HCT116 (cell line): Measurements from ENCODE around the gene MOCS1. TPM values are rescaled to one million over a fixed set of nuclear protein-coding genes. Genes with fewer than 3 reads are reported as not detected.

Experiments used
- ATAC-seq: fragments of 200-7000 bp; cut with Tn5 transposase; 2 replicates; pipeline ENCODE4 v1.9.1; 2020; ENCODE audit warnings: mild to moderate bottlenecking, moderate library complexity
- BruUV-seq: library from RNA; stranded (reverse); fragments of 400-500 nt; replicated peaks from 2 replicates; lab custom pipeline; 2021; lab: Mats Ljungman, UMichigan
- CTCF ChIA-PET: fragments of 300-600 bp; sonication (Branson Sonifier 250); formaldehyde crosslinking; loops from one replicate; lab custom pipeline; 2021; ENCODE audit warnings: antibody characterized with exemption; lab: Charles Lee
- POLR2A ChIA-PET: fragments of 300-600, 350-600 bp; sonication (Branson Sonifier 250); formaldehyde crosslinking; loops from one replicate; lab custom pipeline; 2021; ENCODE audit warnings: antibody characterized with exemption; lab: Charles Lee
- RAD21 ChIA-PET, 2 experiments: fragments of 300-600 bp; sonication (Branson Sonifier 250); formaldehyde crosslinking; loops; one replicate each; lab custom pipeline; 2023; ENCODE audit warnings: low total read pairs in 2 of 2; ENCODE audit not compliant: uncharacterized antibody in 2 of 2, unreplicated experiment in 2 of 2, low non-redundant PET in 1 of 2; lab: Charles Lee
- DNase-seq: peaks from one replicate; pipeline ENCODE4 v3.0.0-alpha.2; 2010; ENCODE audit warnings: low read depth, low spot score
- H2AFZ ChIP-seq: fragments of 200-600 bp; shearing (Covaris generic), sonication (generic); 2 replicates; pipeline ENCODE4 v1.6.1; 2017; ENCODE audit warnings: low read depth, mixed run types, mixed read lengths, antibody characterized with exemption, low read length; ENCODE audit not compliant: poor library complexity, severe bottlenecking
- H3K27ac ChIP-seq: 2 replicates; pipeline ENCODE4 v1.5.1; 2012; ENCODE audit warnings: low read depth, low read length
- H3K27me3 ChIP-seq: fragments of 200-600 bp; sonication (generic); 2 replicates; pipeline ENCODE4 v1.6.1; 2016; ENCODE audit warnings: mixed run types, low read length, mixed read lengths; ENCODE audit not compliant: insufficient read depth
- H3K36me3 ChIP-seq, 2 experiments: fragments of 200-500 bp in 1 of 2; fragments of 200-600 bp in 1 of 2; sonication (Bioruptor generic) in 1 of 2; sonication (generic) in 1 of 2; 2 replicates each; pipeline versions ENCODE4 v1.5.1 to v1.6.1; 2014 to 2016; ENCODE audit warnings: low read length in 2 of 2, inconsistent platforms in 1 of 2, mixed read lengths in 1 of 2, mixed run types in 1 of 2; ENCODE audit not compliant: insufficient read depth in 2 of 2, control insufficient read depth in 1 of 2
- H3K4me1 ChIP-seq, 2 experiments: fragments of 200-600 bp in 1 of 2; sonication (generic) in 1 of 2; 2 replicates each; pipeline versions ENCODE4 v1.5.1 to v1.6.1; 2012 to 2017; ENCODE audit warnings: low read length in 2 of 2, inconsistent platforms in 1 of 2, mild to moderate bottlenecking in 1 of 2, mixed read lengths in 1 of 2, mixed run types in 1 of 2, moderate library complexity in 1 of 2; ENCODE audit not compliant: insufficient read depth in 2 of 2, control insufficient read depth in 1 of 2
- H3K4me2 ChIP-seq: fragments of 200-600 bp; sonication (generic); 2 replicates; pipeline ENCODE4 v1.6.1; 2017; ENCODE audit warnings: mixed run types, low read length, mixed read lengths
- H3K4me3 ChIP-seq, 2 experiments: fragments of 200-600 bp in 1 of 2; sonication (generic) in 1 of 2; replicated peaks in 1 of 2; 2 replicates each; pipeline ENCODE4 v1.5.1; 2011 to 2016; ENCODE audit warnings: low read length in 2 of 2, control low read depth in 1 of 2, low read depth in 1 of 2, mild to moderate bottlenecking in 1 of 2, mixed read lengths in 1 of 2, mixed run types in 1 of 2
- H3K79me2 ChIP-seq: fragments of 200-600 bp; sonication (generic); 2 replicates; pipeline ENCODE4 v1.6.1; 2017; ENCODE audit warnings: mild to moderate bottlenecking, mixed run types, low read length, moderate library complexity, mixed read lengths; ENCODE audit not compliant: insufficient read depth
- H3K9ac ChIP-seq: fragments of 200-600 bp; sonication (generic); 2 replicates; pipeline ENCODE4 v1.6.1; 2016; ENCODE audit warnings: low read length, mixed read lengths
- H3K9me2 ChIP-seq: fragments of 200-600 bp; sonication (generic), shearing (Covaris generic); 2 replicates; pipeline ENCODE4 v1.6.1; 2017; ENCODE audit warnings: mixed run types, mild to moderate bottlenecking, moderate library complexity; ENCODE audit not compliant: insufficient read depth
- H3K9me3 ChIP-seq, 2 experiments: fragments of 200-500 bp in 1 of 2; fragments of 200-600 bp in 1 of 2; sonication (Bioruptor generic) in 1 of 2; sonication (generic) in 1 of 2; 2 replicates each; pipeline ENCODE4 v1.6.1; 2014 to 2017; ENCODE audit warnings: low read length in 2 of 2, mixed read lengths in 2 of 2, inconsistent platforms in 1 of 2, low read depth in 1 of 2, mild to moderate bottlenecking in 1 of 2, mixed run types in 1 of 2, moderate library complexity in 1 of 2; ENCODE audit not compliant: control insufficient read depth in 1 of 2, insufficient read depth in 1 of 2
- H4K20me1 ChIP-seq: fragments of 200-600 bp; sonication (generic), shearing (Covaris generic); 2 replicates; pipeline ENCODE4 v1.6.1; 2017; ENCODE audit warnings: mixed run types, mild to moderate bottlenecking, moderate library complexity; ENCODE audit not compliant: insufficient read depth
- ATF3 ChIP-seq: IDR thresholded peaks from 2 replicates; pipeline ENCODE4 v1.6.1; 2012
- EGR1 ChIP-seq: IDR thresholded peaks from 2 replicates; pipeline ENCODE4 v1.6.1; 2012; ENCODE audit warnings: low read depth
- ELF1 ChIP-seq: IDR thresholded peaks from 2 replicates; pipeline ENCODE4 v1.6.1; 2012; ENCODE audit warnings: low read depth, borderline replicate concordance
- EZH2phosphoT487 ChIP-seq: fragments of 200-600 bp; IDR thresholded peaks from 2 replicates; pipeline ENCODE4 v1.6.1; 2018; ENCODE audit warnings: antibody characterized with exemption, borderline replicate concordance
- FOSL1 ChIP-seq: IDR thresholded peaks from 2 replicates; pipeline ENCODE4 v1.6.1; 2012; ENCODE audit warnings: low read depth
- MAX ChIP-seq: IDR thresholded peaks from 2 replicates; pipeline ENCODE4 v1.6.1; 2012
- REST ChIP-seq: IDR thresholded peaks from 2 replicates; pipeline ENCODE4 v1.6.1; 2012; ENCODE audit warnings: low read depth
- SRF ChIP-seq: IDR thresholded peaks from 2 replicates; pipeline ENCODE4 v1.6.1; 2012; ENCODE audit warnings: low read depth
- ZFX ChIP-seq: fragments of 450-650 bp; IDR thresholded peaks from 2 replicates; pipeline ENCODE4 v1.6.1; 2017
- ZNF274 ChIP-seq: fragments of 200-500 bp; sonication (Bioruptor generic); IDR thresholded peaks from 2 replicates; pipeline ENCODE4 v1.6.1; 2014; ENCODE audit warnings: mild to moderate bottlenecking, low read depth, low read length, inconsistent platforms
- intact Hi-C: fragments of 100-400 bp; cut with micrococcal nuclease; formaldehyde crosslinking; loops from 2 replicates; pipeline ENCODE4 v1.10.0; 2022
- total RNA-seq: library from RNA; stranded (reverse); gene quantifications from one replicate; pipeline ENCODE4 v1.2.1, GENCODE V29; 2021; ENCODE audit not compliant: unreplicated experiment

MOCS1 gene
- total RNA-seq, 1 experiment from 2014 or later: 9.3 TPM

GRCh38 chr6:39937686-39938333, 3.5 kb upstream of the MOCS1 start (continued):
- no peak for TF ChIP-seq ZNF274
- TF ChIP-seq ELF1: no peak

- ChIA-PET CTCF (no interaction called here), RAD21 (no interaction called here), POLR2A (no interaction called here)
- H3K4me1 ChIP-seq: peaks cover 6 to 12% of the 10 kb centered on the region in 2 experiments; a peak in 2 of 4 replicates
- H3K27ac ChIP-seq: no peak overlapping the region
- H3K4me3 ChIP-seq: no peak overlapping the region
- peaks cover 15% of the 10 kb centered on the region; the same call in 1 of the 2 replicates for H3K27me3 ChIP-seq
- DNase-seq (no peak), ATAC-seq (no peak)
- H4K20me1 ChIP-seq: no peaks in the 10 kb centered on the region
- no peaks in the 10 kb centered on the region for H3K36me3 ChIP-seq
- no peaks in the 10 kb centered on the region for H3K9me2 ChIP-seq
- no TSS peak for BruUV-seq
- no peak overlapping the region for H3K9ac ChIP-seq
- H2AFZ ChIP-seq: no peak overlapping the region
- H3K4me2 ChIP-seq: no peak overlapping the region
- no peaks in the 10 kb centered on the region for H3K9me3 ChIP-seq
- intact Hi-C loops: no loop called here
- TF ChIP-seq ATF3: no peak
- no peak for TF ChIP-seq MAX
- TF ChIP-seq EGR1: no peak
- TF ChIP-seq FOSL1: no peak
- no peaks in the 10 kb centered on the region for H3K79me2 ChIP-seq
Observed at GRCh38 chr6:39936857-39937256, 2.6 kb upstream of the MOCS1 start.

- Histone ChIP-seq H3K9me3 (no peaks in the 10 kb centered on the region), H3K27ac (no peak overlapping the region), H4K20me1 (no peaks in the 10 kb centered on the region), H3K9me2 (no peaks in the 10 kb centered on the region), H2AFZ (peak overlapping the region; percentile 76), H3K4me1 (peaks cover 6 to 12% of the 10 kb centered on the region in 2 experiments; a peak in 2 of 4 replicates), H3K4me3 (no peak overlapping the region), H3K4me2 (no peak overlapping the region), H3K9ac (no peak overlapping the region), H3K79me2 (no peaks in the 10 kb centered on the region), H3K27me3 (peaks cover 15% of the 10 kb centered on the region; the same call in 1 of the 2 replicates), H3K36me3 (no peaks in the 10 kb centered on the region)
- ChIA-PET RAD21 (no interaction called here), CTCF (no interaction called here), POLR2A (no interaction called here)
- no peak for TF ChIP-seq SRF
- no peak for TF ChIP-seq MAX
- TF ChIP-seq ZFX: no peak
- TF ChIP-seq REST: no peak
- no peak for TF ChIP-seq EZH2phosphoT487
- no TSS peak for BruUV-seq
- DNase-seq (no peak), ATAC-seq (no peak)
- intact Hi-C loops: no loop called here
Observed at GRCh38 chr6:39935241-39935640, 979 bp upstream of the MOCS1 start.
